NCI-H774 (cell line): ENCODE results near the gene BMPR1B.
"Not testable (repeated sequence)": the region's sequence is repeated elsewhere in the genome, so short reads cannot be mapped to it uniquely, and the experiment has no call there.

ENCODE experiments used
- DNase-seq: peaks from one replicate; lab custom pipeline; 2025; lab: John Stamatoyannopoulos, UW

BMPR1B gene

DNA sequence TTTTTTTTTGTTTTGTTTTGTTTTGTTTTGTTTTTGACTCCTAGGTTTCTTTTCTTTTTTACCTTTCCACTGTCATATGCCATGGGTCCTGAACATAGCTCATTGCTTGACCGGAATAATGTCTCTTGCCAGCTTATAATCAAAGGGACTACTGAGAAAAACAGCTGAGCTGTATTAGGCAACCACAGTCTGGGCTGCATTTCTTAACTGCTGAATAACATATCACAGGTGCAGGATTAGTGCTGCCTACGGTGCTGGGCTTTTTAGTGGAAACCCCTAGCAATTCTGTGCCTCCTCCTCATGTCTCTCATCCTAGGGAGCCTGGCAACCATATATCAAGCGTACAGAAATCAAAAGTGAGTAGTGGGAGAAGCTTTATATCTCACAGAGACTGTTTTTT lies 333.5 kb downstream of the BMPR1B start:
- DNase-seq, result no peak

DNA sequence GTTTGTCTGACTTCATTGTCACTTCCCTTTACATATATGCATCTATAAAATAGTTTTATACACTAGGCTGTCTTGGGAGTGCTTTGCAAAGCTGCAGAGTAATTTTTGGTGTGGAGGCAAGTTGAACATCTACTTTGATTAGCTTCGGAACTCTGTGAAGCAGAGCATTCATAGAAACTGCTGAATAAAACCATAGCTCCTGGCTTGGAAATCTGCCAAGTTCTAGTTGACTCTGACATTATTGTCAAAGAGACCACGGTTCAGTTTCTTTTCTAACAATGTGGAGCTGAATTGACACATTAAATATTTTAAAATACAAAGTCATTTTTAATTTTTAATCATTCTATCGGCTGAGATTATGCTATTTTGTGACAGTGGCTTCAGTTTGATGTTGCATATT lies 335.0 kb downstream of the BMPR1B start:
- DNase-seq, result peak; percentile 24

DNA sequence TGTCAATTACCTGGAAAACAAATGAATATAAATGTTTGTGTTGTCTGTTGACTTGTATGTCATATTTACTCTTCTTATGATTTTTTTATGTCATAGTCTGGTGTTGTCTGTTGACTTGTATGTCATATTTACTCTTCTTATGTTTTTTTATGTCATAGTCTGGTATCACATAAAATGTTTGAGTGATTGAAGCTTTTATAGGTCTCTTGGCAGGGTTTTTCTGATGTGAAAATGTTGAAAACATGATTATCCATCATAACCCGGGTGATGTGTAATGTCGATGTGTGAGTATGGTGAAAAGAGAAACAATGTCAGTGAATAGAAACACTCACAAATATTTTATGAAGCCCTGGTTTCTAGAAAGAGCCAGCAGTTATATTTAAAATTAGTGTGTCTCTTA lies 335.7 kb downstream of the BMPR1B start:
- DNase-seq, result no peak

DNA sequence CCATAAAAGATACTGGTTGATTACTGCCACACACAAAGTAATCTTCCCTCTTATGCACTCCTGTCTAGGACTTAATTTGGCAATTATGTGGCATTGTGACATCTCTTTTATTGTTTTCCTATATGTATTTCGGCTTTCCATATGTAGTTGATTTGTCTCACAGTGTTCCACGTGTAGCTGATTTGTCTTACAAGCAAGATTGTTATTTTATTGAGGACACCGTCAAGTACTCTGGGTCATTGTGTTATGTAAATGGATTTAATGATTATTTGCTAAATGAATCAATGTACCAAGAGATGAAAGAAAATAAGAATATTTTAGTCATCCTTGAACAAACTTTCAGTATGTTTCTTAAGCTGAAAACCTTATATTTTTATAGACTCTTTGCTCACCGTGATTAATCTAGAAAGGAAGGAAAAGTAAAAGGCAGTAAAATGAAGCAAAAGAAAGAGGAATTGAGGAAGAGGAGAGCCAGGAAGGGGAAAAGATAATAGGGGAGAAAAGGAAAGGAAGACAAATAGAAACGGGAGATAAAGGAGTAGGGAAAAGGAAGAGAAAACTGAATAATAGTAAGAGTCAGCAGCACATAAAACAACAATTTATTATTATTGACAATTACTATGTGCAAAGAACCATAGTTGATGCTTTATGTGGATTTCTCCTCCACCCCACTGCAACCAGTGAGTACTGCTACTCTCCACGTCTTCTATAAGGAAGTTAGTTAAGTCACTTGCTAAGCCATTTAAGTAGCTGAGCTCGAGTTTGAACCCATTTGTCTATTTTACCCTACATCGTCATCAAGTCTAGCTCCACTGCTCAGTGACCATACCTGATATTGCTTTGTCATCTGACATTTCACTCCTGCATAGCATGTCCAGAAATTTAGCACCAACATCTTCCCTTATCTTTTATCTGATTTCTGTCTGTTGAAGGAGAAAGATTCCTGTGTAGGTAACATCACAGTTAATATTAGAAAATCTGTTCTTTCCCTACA lies 336.5 kb downstream of the BMPR1B start:
- no peak for DNase-seq

DNA sequence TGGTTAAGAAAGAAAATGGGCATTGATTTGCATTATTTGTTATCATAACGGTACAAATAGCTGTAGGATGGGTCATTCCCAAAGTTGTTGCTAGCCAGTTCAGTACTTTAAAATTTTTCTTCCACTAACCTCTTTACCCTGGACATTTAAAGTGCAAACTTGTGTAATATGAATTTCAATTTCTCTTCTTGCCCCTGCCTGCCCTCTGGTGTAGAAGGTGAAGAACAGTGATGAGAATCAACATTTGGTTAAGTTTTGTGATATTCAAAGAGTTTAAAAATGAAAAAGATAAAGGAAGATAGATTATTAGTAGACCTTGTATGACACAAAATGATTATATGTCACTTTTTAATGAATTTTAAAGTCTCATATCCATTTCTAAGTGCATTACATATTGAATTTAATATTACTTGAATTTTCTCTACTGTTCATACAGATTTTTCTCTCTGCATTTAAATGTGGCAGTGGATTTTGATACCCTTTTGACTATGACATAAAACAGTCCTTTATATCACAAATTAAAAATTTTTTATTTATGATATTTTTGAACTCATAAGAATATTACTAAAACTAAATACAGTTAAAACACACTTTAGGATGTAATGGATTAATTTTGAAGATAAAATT lies 337.7 kb downstream of the BMPR1B start:
- DNase-seq, result no peak

DNA sequence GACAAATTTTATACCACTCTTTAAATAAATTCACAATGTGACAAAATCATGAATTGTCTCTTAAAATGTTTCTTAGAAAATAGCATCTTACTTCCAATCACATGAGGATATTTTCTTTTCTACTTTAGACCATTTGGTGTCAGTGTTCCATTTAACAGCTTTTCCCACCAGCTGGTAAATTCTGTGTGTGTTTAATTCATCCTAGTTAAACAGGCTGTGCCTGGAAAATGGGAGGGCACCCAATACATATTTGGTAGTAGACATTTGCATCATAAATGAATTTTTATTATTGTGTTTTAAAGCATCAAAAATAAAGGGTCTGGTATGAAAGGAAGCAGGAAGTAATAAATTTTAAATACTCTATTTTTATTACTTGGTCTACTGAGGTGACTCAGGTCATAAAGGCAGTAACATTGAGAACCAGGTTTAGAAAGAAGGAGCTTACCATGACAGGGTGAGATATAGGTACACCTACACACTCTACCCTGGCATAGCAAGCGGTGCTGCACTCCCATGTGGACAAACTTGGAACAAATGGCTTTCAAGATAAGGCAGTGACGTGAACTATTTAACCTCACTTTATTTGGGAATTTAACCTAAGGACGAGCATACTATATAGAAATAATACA lies 344.5 kb downstream of the BMPR1B start:
- DNase-seq, result no peak

DNA sequence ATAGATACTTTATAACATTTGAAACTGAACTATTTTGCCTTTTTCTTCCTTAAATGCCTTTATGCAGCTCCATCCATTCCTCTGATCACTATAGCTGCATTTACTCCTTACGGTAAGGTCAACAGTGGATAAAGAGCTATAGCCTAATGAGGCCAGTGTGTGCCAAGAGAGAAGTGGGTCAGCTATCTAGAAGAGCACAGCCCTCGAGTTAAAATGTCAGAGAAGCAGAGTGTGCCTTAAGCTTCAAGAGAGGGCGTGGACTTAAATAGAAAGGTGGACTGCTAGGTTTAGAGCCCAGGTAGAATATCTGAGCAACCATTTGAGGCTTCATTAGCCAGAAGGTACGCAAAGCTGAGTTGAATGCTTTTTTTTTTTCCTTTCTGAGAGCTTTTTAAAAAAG lies 347.4 kb downstream of the BMPR1B start:
- DNase-seq, result no peak

DNA sequence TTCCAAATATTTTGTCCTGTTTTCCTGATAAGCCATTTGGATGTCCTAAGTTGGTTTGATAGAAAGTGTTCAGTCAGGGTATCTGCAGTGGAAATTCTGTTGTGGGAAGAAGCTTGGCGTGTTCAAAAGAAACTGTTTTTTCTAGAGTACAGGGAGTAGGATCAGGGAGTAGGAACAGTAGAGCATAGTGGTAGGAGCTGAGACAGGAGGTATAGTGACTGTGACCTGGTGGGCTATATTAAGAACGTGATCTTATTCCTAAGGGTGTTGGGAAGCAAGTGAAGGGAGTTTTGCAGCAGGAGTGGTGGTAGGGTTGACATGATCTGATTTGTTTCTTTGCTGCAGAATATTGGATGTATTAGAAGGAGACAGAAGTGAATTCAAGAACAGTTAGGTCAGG lies 348.2 kb downstream of the BMPR1B start:
- no peak for DNase-seq

DNA sequence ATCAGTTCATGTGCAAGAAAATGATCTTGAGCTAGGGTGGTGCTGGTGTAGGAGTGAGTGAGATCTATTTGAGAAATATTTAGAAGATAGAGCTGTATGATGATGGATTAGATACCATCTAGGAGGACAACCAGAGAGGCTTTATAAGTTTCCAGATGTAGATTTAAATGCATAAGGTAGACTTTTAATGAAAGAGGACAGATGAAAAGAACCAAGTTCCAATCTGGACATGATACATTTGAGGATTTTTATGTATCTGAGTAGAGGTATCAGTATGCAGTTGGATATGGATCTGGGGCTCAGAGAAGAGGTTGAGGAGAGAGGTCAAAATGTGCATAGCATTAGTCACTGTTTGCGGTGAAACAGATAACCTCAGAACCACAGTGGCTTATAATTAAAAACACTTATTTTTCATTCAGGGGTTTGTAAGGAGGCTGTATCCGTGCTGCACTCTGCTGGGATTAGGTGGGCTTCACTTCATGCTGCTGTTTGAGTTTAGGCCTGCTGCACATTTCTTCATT lies 348.7 kb downstream of the BMPR1B start:
- DNase-seq, result no peak

DNA sequence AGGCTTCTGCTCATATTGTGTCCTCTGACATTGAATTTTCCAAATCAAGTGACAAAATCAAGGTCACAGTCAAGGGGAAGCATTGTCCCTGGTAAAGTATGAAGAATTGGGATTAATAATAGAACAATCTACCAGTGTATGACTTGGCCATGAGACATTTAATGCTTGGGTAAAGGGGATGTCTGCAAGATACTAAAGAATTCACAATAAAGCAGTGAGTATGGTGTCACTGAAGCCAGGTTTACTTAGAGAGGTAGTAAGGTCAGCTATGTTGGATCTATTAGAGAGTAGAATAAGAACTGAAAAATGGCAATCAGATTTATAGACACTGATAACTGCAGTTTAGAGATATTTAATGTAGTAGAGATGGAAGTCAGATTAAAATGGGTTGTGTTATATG lies 349.2 kb downstream of the BMPR1B start:
- no peak for DNase-seq

DNA sequence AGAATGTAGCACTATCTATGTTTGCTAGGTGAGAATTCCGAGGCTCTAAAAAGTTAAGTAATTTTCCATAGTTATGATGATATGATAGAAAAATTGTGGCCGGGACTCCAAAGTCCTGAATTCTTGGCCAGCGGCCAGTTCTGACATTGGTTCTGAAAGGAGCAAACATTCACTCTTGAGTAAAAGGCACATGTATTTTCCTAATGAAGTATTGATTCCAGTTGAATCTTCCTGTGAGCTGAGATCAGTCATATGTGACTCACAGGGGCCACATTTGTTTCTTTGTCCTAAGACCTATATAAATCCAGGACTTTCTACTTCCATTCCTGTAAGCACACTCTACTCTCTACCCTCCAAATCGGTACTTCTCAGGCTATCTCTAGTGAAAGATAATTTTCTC lies 349.9 kb downstream of the BMPR1B start:
- no peak for DNase-seq

DNA sequence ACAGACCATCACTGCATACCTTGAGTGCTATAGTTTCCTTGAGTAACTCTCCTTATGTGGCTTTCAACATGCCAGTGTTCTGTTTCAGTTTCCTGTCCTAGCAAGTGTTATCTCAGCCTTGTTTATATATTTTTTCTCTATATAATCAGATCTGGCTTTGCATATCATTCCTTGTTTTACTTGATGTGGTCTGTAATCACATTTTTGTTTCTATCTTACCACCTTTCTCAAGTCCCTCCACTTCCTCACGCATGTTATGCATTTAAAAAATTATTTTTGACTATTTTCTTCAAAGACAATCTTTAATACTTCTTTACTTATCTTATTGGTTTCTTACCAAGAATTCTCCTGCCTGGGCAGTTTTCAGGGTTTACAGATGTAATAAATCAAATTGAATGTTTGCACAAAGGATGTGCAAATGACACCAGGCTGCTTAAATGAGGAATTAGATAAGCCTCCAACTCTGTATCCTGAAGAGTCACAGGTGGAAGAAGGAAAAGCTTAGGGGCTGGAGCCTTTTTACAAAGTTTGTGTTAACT lies 351.2 kb downstream of the BMPR1B start:
- DNase-seq, result no peak

DNA sequence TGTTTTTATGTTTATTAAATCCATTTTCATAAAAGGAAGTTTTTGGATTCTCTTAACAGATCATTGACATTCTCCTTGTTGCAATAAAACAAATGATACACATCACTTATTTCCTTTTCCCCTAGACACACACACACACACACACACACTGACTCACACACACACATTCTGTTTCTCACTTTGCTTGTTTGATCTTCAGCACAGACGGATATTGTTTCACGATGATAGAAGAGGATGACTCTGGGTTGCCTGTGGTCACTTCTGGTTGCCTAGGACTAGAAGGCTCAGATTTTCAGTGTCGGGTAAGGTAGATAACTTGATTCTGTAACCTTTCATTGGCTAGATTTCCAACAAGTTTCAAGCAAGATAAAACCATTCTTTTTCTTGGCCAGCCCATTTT lies 356.8 kb downstream of the BMPR1B start:
- no peak for DNase-seq

DNA sequence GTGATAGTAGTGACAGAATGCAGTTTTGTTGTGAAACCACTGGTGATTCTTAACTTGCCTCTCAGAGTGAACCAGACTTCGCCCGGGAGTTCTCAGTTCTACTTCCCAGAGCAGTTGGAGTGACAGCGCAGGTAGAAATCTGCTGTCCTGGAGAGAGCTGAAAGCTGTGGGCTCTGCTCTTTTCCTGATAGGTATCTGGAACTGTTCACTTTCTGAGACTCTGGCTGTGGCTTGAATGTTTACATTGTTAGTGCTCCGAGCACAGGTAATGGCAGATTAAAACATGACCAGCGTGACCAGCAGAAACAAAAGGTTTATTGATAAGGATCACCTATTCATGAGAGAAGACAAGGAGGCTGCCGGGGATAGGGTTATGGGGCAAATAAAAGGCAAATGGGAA lies 360.7 kb downstream of the BMPR1B start:
- DNase-seq, result no peak

DNA sequence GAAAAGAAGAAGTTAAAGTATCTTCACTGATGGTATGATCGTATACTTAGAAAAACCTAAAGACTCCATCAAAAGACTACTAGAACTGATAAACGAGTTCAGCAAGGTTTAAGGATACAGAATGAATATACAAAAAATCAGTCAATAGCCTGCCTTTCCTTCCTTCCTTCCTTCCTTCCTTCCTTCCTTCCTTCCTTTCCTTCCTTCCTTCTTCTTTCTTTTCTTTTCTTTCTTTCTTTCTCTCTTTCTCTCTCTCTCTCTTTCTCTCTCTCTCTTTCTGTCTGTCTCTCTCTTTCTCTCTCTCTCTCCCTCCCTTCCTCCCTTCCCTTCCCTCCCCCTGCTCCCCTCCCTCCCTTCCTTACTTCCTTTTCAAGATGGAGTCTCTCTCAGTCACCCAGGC lies 362.7 kb downstream of the BMPR1B start:
- no peak for DNase-seq

DNA sequence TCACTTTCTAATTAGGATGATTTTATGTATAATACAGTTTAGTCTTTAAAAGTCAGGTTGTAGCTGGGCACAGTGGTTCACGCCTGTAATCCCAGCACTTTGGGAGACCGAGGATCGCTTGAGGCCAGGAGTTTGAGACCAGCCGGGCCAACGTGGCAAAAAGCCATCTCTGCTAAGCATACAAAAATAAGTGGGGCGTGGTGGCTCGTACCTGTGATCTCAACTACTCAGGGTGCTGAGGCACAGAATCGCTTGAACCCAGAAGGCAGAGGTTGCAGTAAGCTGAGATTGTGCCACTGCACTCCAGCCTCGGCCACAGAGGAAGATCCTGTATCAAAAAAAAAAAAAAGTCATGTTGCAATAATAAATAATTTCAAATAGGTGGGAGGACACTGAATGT lies 364.2 kb downstream of the BMPR1B start:
- no peak for DNase-seq

DNA sequence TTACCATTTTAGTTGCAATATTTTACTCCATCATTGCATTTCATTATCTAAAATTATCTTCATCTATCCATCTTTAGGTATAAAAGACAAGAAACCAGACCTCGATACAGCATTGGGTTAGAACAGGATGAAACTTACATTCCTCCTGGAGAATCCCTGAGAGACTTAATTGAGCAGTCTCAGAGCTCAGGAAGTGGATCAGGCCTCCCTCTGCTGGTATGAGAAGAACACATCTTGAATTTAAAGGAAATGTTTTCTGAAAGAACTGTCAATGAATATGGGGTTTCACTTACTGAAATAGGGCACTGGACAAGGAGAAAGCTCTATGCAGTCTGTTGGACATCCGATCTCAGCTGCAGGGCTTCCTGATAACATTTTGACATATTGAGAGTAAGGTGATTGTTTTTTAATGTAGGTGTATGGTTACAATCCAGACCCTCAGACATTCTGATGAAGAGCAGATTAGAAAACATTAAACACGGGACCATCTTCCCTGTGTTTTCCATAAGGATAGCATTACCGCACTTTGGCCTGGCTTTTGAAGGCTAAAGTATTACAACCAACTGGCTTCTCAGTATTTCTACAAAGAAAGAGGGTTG lies 367.2 kb downstream of the BMPR1B start:
- DNase-seq, result no peak

DNA sequence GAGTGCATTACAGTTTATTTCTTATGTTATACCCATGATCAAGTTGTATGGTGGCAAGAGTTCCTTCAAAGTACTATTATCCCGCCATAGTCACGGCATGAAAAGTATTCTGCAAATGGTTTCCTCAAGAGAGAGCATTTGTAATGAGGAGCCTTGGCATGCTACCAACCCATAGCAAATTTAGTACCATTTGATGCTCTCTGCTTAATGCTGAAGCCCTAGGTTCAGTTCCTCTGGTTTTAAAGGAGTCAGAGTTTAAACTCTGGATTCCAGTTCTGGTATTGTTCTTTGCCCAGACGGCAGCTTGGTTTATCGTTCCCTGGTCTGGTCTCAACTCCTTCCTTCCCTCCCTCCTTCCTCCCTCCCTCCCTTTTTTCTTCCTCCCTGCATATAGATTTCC lies 371.3 kb downstream of the BMPR1B start:
- DNase-seq, result no peak

DNA sequence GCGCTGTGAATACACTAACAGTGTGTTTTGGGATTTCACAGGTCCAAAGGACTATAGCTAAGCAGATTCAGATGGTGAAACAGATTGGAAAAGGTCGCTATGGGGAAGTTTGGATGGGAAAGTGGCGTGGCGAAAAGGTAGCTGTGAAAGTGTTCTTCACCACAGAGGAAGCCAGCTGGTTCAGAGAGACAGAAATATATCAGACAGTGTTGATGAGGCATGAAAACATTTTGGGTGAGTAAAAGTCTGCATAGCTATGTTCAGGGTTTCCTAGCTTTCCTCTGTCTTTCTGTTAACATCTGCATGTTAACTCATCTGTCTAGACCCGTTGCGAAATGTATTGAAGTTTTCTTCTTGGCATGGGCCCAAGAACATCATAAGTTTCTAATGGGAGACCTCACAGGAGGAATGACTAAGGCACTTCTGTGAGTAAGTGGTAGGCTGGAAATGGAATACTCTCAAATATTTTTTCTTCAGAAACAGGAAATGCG lies 372.1 kb downstream of the BMPR1B start:
- DNase-seq, result no peak

DNA sequence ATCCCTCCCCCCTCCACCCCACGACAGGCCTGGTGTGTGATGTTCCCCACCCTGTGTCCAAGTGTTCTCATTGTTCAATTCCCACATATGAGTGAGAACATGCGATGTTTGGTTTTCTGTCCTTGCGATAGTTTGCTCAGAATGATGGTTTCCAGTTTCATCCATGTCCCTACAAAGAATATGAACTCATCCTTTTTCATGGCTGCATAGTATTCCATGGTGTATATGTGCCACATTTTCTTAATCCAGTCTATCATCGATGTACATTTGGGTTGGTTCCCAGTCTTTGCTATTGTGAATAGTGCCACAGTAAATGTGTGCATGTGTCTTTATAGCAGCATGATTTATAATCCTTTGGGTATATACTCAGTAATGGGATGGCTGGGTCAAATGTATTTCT lies 376.3 kb downstream of the BMPR1B start:
- DNase-seq, result not testable (repeated sequence)

DNA sequence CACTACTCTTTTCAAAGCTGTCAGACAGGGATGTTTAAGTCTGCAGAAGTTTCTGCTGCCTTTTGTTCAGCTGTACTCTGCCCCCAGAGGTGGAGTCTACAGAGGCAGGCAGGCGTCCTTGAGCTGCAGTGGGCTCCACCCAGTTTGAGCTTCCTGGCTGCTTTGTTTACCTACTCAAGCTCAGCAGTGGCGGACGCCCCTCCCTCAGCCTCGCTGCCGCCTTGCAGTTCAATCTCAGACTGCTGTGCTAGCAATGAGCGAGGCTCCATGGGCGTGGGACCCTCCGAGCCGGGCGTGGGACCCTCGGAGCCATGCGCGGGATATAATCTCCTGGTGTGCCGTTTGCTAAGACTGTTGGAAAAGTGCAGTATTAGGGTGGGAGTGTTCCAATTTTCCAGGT lies 381.7 kb downstream of the BMPR1B start:
- not testable (repeated sequence) for DNase-seq

DNA sequence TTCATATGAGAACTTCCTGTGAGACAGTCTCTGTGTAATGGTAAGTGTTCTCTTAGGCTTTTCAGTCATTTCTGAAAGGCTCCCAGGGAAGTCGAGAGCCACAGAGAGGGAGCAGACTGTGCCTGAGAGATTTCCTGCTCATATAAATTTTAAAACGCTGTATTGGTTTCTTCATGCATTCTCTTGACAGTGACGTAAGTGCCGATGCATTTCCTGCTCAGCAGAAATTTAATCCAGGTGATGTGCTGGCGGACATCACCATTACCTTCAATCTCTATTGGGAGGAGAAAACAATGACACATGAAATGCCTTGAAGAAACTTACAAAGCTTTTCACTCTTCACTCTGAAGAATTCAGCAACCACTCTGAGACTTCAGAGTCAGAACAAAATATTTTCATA lies 383.6 kb downstream of the BMPR1B start:
- DNase-seq, result no peak
